Keratinocyte (primary cell): ENCODE measurements around the gene NCKAP5. TPM values are rescaled to one million over a fixed set of nuclear protein-coding genes. Genes with fewer than 3 reads are reported as not detected.

Experiments used
- DNase-seq: peaks from one replicate; pipeline ENCODE4 v3.0.0-alpha.2; 2011; ENCODE audit warnings: low read depth, missing footprints, low spot score
- FAIRE-seq: peaks from 2 replicates; lab custom pipeline; 2011; peaks lifted over from hg19 to GRCh38; lab: Jason Lieb, UNC
- H2AFZ ChIP-seq: 2 replicates; pipeline ENCODE4 v1.6.0; 2012; ENCODE audit warnings: low read length, control low read depth, inconsistent platforms; ENCODE audit not compliant: control insufficient read depth
- H3K27ac ChIP-seq: 2 replicates; pipeline ENCODE4 v1.5.1; 2011; ENCODE audit warnings: low read length; ENCODE audit not compliant: control insufficient read depth, insufficient read depth
- H3K27me3 ChIP-seq: 3 replicates; pipeline ENCODE4 v1.6.0; 2011; ENCODE audit warnings: low read length; ENCODE audit not compliant: control insufficient read depth, insufficient read depth; ENCODE audit errors: extremely low read depth
- H3K36me3 ChIP-seq, 2 experiments: 2 replicates in 1 of 2; 3 replicates in 1 of 2; pipeline ENCODE4 v1.5.1; 2011; ENCODE audit warnings: low read length in 2 of 2, mild to moderate bottlenecking in 1 of 2; ENCODE audit not compliant: control insufficient read depth in 2 of 2, insufficient read depth in 2 of 2; ENCODE audit errors: extremely low read depth in 1 of 2
- H3K4me1 ChIP-seq: 3 replicates; pipeline ENCODE4 v1.5.1; 2011; ENCODE audit warnings: low read length; ENCODE audit not compliant: control insufficient read depth, insufficient read depth; ENCODE audit errors: extremely low read depth
- H3K4me2 ChIP-seq: 3 replicates; pipeline ENCODE4 v1.6.0; 2011; ENCODE audit warnings: low read depth, low read length; ENCODE audit not compliant: control insufficient read depth, insufficient read depth; ENCODE audit errors: extremely low read depth
- H3K4me3 ChIP-seq, 3 experiments: fragments of 200-600 bp in 1 of 3; sonication (generic) in 1 of 3; 2 replicates in 2 of 3; 3 replicates in 1 of 3; pipeline ENCODE4 v1.5.1; 2011 to 2016; ENCODE audit warnings: low read length in 3 of 3, mild to moderate bottlenecking in 3 of 3, control low read depth in 2 of 3, inconsistent platforms in 1 of 3, low read depth in 1 of 3, mixed read lengths in 1 of 3, mixed run types in 1 of 3, moderate library complexity in 1 of 3; ENCODE audit not compliant: control insufficient read depth in 2 of 3, insufficient read depth in 2 of 3; ENCODE audit errors: extremely low read depth in 1 of 3
- H3K79me2 ChIP-seq: 2 replicates; pipeline ENCODE4 v1.6.0; 2012; ENCODE audit warnings: low read length; ENCODE audit not compliant: control insufficient read depth, insufficient read depth
- H3K9ac ChIP-seq: 3 replicates; pipeline ENCODE4 v1.6.0; 2011; ENCODE audit warnings: low read length; ENCODE audit not compliant: control insufficient read depth, insufficient read depth; ENCODE audit errors: extremely low read depth
- H3K9me1 ChIP-seq: 3 replicates; pipeline ENCODE4 v1.6.0; 2011; ENCODE audit warnings: low read length; ENCODE audit not compliant: control insufficient read depth, insufficient read depth; ENCODE audit errors: extremely low read depth
- H3K9me3 ChIP-seq: 2 replicates; pipeline ENCODE4 v1.5.1; 2012; ENCODE audit warnings: low read depth, low read length; ENCODE audit not compliant: control insufficient read depth
- H4K20me1 ChIP-seq: 3 replicates; pipeline ENCODE4 v1.6.0; 2011; ENCODE audit warnings: low read length; ENCODE audit not compliant: control insufficient read depth, insufficient read depth; ENCODE audit errors: extremely low read depth
- CTCF ChIP-seq, 3 experiments: IDR thresholded peaks in 1 of 3; conservative IDR thresholded peaks in 1 of 3; optimal IDR thresholded peaks in 1 of 3; 2 replicates in 2 of 3; 3 replicates in 1 of 3; pipeline versions ENCODE3 to v1.5.1; 2011; ENCODE audit warnings: low read length in 3 of 3, mild to moderate bottlenecking in 3 of 3, moderate library complexity in 2 of 3, control low read depth in 1 of 3, inconsistent platforms in 1 of 3; ENCODE audit not compliant: insufficient read depth in 2 of 3; ENCODE audit errors: extremely low read depth in 1 of 3
- EZH2 ChIP-seq: IDR thresholded peaks from one replicate; pipeline ENCODE4 v1.6.1; 2012; ENCODE audit warnings: inconsistent platforms, mild to moderate bottlenecking, low read length, moderate library complexity
- dilution Hi-C: fragments of 300-500 bp; cut with MboI; formaldehyde crosslinking; loops from one replicate; pipeline ENCODE4 v1.7.0; 2020; ENCODE audit warnings: low sequenced_read_pairs; ENCODE audit not compliant: extremely low pct_ligation_motif_present
- polyA plus RNA-seq, 5 experiments: library from polyadenylated mRNA; depleted of rRNA in 3 of 5; stranded (reverse) in 3 of 5; stranded (forward) in 1 of 5; unstranded in 1 of 5; fragments of >200 nt; gene quantifications; 1 replicate in 1 of 5; 2 replicates in 3 of 5; 3 replicates in 1 of 5; pipeline versions ENCODE4 v1.2.1 to v1.2.3, GENCODE V29; 2011 to 2012; ENCODE audit warnings: missing spikeins in 2 of 5, low read depth in 1 of 5, low replicate concordance in 1 of 5

Gene NCKAP5
- polyA plus RNA-seq, 1 donor (not counting 4 experiments of a cell fraction or from before 2014, with no cell fraction given) = 3.6 TPM

DNA sequence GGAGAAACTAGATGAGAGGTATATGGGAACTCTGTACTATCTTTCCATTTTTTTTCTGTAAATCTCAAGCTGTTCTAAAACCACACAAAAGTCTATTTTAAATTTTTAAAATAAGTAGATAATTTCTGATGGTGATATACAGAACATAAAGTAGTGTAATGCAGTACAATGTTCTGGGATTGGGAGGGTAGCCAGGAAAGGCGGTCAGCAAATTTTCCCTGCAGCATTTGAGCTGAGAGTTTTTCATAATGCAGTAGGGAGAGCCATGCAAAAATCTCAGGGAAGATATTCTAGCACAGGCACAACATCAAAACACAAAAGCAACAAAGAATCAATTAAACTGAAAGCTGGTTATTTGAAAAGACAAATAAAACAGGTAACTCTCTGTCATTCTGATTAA lies 141.5 kb downstream of the NCKAP5 start:
- H3K9ac ChIP-seq = no peak overlapping the region
- H3K4me2 ChIP-seq = no peak overlapping the region
- H3K4me3 ChIP-seq = no peak overlapping the region
- no peaks in the 10 kb centered on the region for H4K20me1 ChIP-seq
- dilution Hi-C loops = no loop called here
- TF ChIP-seq CTCF (optimal IDR thresholded peaks at IDR 0.05 in 1 of 3, IDR thresholded peaks at IDR 0.05 in 1 of 3, conservative IDR thresholded peaks at IDR 0.05 in 1 of 3; ENCODE audit: extremely low read depth in 1 of 3, insufficient read depth in 2 of 3, low read length in 3 of 3) (no peak), EZH2 (no peak)
- no peaks in the 10 kb centered on the region for H3K36me3 ChIP-seq
- no peak for DNase-seq
- no peak overlapping the region for H3K27ac ChIP-seq
- H3K9me3 ChIP-seq = no peaks in the 10 kb centered on the region
- H3K9me1 ChIP-seq = no peaks in the 10 kb centered on the region
- H3K4me1 ChIP-seq = peaks cover 21% of the 10 kb centered on the region
- no peaks in the 10 kb centered on the region for H3K27me3 ChIP-seq
- no peak for FAIRE-seq
- H3K79me2 ChIP-seq = no peaks in the 10 kb centered on the region
- no peak overlapping the region for H2AFZ ChIP-seq

DNA sequence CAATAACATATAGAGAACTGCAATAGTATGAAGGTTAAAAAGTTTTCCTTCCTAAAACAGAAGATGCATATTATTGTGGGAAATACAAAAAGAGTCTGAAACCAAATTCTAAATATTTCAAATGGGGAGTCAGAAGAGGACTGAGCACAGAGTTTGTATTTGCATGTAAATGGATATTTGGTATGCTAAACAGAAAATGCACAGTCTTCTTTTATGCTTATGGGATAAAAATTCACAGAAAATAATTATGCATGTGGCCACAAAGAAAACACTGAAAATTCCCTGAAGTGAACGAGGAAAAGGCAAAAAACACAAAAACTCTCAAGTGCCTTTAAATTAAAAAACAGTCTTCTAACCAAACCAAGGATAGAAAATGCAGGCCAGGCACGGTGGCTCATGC lies 142.7 kb downstream of the NCKAP5 start:
- DNase-seq = no peak
- Histone ChIP-seq H3K79me2 (no peaks in the 10 kb centered on the region), H3K4me1 (peaks cover 24% of the 10 kb centered on the region), H3K9ac (no peak overlapping the region), H3K9me3 (no peaks in the 10 kb centered on the region), H3K27me3 (no peaks in the 10 kb centered on the region), H2AFZ (no peak overlapping the region), H3K4me3 (no peak overlapping the region), H3K27ac (no peak overlapping the region), H3K9me1 (no peaks in the 10 kb centered on the region), H3K4me2 (no peak overlapping the region), H4K20me1 (no peaks in the 10 kb centered on the region), H3K36me3 (no peaks in the 10 kb centered on the region)
- dilution Hi-C loops = no loop called here
- no peak for TF ChIP-seq CTCF (optimal IDR thresholded peaks at IDR 0.05 in 1 of 3, IDR thresholded peaks at IDR 0.05 in 1 of 3, conservative IDR thresholded peaks at IDR 0.05 in 1 of 3; ENCODE audit: extremely low read depth in 1 of 3, insufficient read depth in 2 of 3, low read length in 3 of 3)
- no peak for FAIRE-seq
